Neuron (in vitro differentiated cells): ENCODE data around the gene PCED1B.
"Not testable (repeated sequence)": the region's sequence is repeated elsewhere in the genome, so short reads cannot be mapped to it uniquely, and the experiment has no call there.

Experiments
- H2AFZ ChIP-seq: one replicate; pipeline ENCODE4 v1.6.1; 2013; ENCODE audit warnings: low read depth, mild to moderate bottlenecking, inconsistent platforms, low read length, moderate library complexity
- H3K27me3 ChIP-seq: one replicate; pipeline ENCODE4 v1.6.1; 2013; ENCODE audit warnings: low read length; ENCODE audit not compliant: insufficient read depth
- H3K36me3 ChIP-seq: one replicate; pipeline ENCODE4 v1.6.1; 2013; ENCODE audit warnings: low read length; ENCODE audit not compliant: insufficient read depth
- H3K4me1 ChIP-seq: one replicate; pipeline ENCODE4 v1.6.1; 2013; ENCODE audit warnings: low read length; ENCODE audit not compliant: insufficient read depth
- H3K4me3 ChIP-seq: 2 replicates; pipeline ENCODE4 v1.5.1; 2013; ENCODE audit warnings: mild to moderate bottlenecking, low read length, moderate library complexity
- H3K9me3 ChIP-seq: one replicate; pipeline ENCODE4 v1.6.1; 2013; ENCODE audit warnings: low read length

The PCED1B gene

DNA sequence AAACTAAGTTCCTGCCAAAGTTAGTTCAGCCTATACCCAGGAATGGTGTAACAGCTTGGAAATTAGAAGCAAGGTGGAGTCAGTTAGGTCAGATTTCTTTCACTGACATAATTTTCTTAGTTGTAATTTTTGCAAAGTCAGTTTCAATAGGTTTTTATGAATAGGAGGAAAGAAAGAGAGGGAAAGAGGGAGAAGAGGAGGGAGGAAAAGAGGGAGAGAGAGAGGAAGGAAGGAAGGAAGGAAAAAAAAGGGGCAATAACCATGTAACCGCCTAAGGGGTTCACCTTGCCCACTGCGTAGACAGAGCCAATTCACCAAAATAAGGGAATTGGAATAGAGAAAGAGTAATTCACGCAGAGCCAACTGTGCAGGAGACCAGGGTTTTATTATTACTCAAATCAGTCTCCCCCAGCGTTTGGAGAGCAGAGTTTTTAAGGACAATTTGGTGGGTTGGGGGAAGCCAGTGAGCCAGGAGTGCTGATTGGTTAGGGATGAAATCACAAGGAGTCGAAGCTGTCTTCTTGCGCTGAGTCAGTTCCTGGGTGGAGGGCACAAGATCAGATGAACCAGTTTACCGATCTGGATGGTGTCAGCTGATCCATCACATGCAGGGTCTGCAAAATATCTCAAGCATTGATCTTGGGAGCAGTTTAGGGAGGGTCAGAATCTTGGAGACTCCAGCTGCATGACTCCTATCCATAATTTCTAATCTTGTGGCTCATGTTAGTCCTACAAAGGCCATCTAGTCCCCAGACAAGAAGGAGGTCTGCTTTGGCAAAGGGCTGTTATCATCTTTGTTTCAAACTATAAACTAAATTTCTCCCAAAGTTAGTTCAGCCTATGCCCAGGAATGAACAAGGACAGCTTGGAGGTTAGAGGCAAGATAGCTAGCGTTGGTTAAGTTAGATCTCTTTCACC, 126.4 kb downstream of the PCED1B start:
- Histone ChIP-seq H3K27me3 (no peaks in the 10 kb centered on the region), H3K36me3 (no peaks in the 10 kb centered on the region), H3K4me1 (no peaks in the 10 kb centered on the region), H3K9me3 (no peaks in the 10 kb centered on the region), H2AFZ (no peak overlapping the region), H3K4me3 (no peak overlapping the region)

DNA sequence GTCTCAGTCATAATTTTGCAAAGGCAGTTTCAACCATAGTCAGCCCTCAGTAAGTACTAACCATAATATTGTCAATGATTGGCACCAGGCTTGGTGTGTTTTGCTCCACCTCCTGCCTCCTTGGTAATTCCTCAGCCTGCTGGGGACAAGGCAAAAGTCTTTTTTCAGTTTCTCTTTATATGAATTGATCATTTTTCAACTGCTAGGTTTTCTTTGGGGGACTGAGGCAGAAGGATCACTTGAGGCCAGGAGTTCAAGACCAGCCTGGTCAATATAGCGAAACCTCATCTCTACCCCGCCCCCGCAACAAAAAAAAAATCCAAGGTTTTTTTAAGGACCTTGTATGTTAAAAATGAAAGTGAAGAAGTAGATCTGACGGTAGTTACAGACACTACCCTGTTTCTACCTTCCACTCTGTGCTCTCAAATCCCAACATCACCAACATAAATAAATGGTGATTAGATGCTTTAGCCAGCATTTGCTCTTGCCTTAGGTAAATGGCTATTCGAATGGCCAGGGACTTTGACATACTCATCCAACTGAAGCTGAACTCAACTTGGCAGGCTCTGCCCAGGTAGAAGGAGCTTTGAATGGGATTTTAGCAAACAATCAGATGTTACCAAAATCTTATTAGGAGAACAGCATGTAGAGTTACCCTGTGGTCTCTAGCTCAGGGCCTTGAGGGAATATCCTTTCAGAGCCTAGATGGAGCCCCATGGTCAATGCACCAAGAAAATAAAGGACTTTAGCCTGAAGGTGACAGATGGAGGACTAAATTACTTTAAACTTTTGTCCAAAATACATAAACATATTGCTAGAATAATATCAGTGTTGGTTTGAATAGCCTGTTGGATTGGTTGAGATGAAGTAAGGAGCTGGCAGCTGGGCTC, 127.3 kb downstream of the PCED1B start:
- no peak overlapping the region for H2AFZ ChIP-seq
- H3K4me3 ChIP-seq = no peak overlapping the region
- no peaks in the 10 kb centered on the region for H3K4me1 ChIP-seq
- H3K9me3 ChIP-seq = no peaks in the 10 kb centered on the region
- no peaks in the 10 kb centered on the region for H3K36me3 ChIP-seq
- H3K27me3 ChIP-seq = no peaks in the 10 kb centered on the region

DNA sequence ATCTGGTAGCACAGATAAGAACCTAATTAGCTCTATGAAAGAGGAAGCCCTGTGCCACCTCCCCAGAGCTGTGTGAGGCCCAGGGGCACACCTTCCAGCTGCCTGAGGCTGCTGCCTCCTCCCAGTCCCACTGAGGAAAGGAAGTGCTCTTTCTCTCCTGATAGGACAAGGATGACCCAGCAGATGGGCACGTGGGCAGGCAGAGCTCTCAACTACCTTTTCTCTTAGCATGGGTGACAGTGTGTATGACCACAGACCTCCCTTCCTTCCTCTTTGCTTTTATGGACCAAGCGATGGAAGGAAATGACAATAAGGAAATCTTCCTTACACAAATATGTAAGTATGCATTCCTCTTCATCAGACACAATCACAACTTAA, 127.9 kb downstream of the PCED1B start:
- H2AFZ ChIP-seq = no peak overlapping the region
- no peaks in the 10 kb centered on the region for H3K36me3 ChIP-seq
- H3K9me3 ChIP-seq = no peaks in the 10 kb centered on the region
- H3K4me1 ChIP-seq = no peaks in the 10 kb centered on the region
- H3K4me3 ChIP-seq = no peak overlapping the region
- H3K27me3 ChIP-seq = no peaks in the 10 kb centered on the region

DNA sequence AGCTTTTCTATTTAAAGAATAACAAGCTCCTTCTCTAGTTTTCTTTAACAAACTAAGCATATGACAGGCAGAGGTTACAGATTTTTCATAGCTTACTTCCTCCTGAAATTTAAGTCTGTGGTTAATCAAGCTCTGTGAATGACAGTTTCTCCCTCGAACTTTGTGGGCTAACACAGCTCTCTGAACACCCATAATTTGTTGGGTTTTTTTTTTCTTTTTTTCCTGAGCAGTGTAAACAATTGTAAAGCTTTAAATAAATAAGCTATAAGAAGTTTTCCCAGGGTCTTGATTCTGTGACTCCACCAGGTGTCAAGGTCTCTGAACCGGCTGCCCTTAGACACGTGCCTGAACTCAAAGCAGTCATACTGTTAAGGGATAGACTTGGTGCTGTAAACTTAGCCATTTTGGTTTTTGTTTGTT, 128.4 kb downstream of the PCED1B start:
- no peaks in the 10 kb centered on the region for H3K4me1 ChIP-seq
- no peaks in the 10 kb centered on the region for H3K36me3 ChIP-seq
- H3K9me3 ChIP-seq = no peaks in the 10 kb centered on the region
- no peak overlapping the region for H2AFZ ChIP-seq
- H3K27me3 ChIP-seq = no peaks in the 10 kb centered on the region
- H3K4me3 ChIP-seq = no peak overlapping the region

DNA sequence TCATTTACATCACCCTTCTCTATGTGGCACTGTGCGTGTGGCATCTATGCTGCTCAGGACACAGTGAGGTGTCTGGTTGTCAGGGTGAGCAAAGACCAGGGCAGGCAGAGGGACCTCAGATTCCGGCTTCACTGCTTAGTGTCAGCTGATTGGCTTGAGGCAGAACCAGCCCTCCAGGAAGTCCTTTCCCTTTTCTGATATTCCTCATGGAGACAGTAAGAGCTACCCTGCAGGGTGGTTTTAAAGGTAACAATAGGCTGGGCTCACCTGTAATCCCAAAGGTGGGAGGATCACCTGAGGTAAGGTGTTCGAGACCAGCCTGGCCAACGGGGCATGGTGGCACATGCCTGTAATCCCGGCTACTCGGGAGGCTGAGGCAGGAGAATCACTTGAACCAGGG, 129.6 kb downstream of the PCED1B start:
- Histone ChIP-seq H3K9me3 (no peaks in the 10 kb centered on the region), H2AFZ (no peak overlapping the region), H3K4me3 (no peak overlapping the region), H3K4me1 (no peaks in the 10 kb centered on the region), H3K27me3 (no peaks in the 10 kb centered on the region), H3K36me3 (no peaks in the 10 kb centered on the region)

DNA sequence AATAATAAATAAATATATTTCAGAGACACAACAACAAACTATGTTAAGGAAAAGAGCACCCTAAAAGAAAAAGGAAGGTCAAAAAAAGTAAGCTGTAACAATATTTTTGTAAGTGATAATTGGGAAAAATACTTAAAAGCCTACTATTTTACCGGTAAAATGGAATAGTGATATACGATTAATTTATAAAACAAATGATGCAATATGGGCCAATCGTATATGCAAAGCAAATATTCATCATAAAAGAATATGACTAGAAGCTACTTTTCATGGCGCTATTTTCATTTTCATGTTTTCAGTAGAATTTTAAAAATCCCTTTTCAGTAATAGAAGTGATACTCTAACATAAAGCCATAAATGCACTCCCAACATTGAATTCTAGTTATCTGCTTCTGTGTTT, 131.4 kb downstream of the PCED1B start:
- H3K36me3 ChIP-seq = no peaks in the 10 kb centered on the region
- H3K9me3 ChIP-seq = no peaks in the 10 kb centered on the region
- H3K27me3 ChIP-seq = no peaks in the 10 kb centered on the region
- H3K4me3 ChIP-seq = no peak overlapping the region
- H2AFZ ChIP-seq = no peak overlapping the region
- no peaks in the 10 kb centered on the region for H3K4me1 ChIP-seq

DNA sequence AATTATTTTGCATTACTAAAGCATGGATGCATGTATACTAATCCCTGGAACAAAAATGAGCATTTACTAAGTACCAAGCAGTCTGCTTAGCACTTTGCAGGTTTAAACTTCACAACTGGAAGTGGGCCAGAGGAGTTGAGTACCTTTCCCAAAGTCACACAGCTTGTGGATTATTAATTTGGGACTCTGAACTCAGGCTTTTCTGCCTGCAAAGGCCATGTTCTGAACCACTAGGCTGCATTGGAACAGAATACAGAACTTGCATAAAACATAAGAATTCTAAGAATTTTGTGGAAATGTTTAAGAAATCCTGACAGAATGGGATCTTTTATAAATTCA, 133.2 kb downstream of the PCED1B start:
- H3K36me3 ChIP-seq = no peaks in the 10 kb centered on the region
- H3K9me3 ChIP-seq = no peaks in the 10 kb centered on the region
- no peak overlapping the region for H2AFZ ChIP-seq
- no peaks in the 10 kb centered on the region for H3K27me3 ChIP-seq
- H3K4me3 ChIP-seq = no peak overlapping the region
- H3K4me1 ChIP-seq = no peaks in the 10 kb centered on the region

DNA sequence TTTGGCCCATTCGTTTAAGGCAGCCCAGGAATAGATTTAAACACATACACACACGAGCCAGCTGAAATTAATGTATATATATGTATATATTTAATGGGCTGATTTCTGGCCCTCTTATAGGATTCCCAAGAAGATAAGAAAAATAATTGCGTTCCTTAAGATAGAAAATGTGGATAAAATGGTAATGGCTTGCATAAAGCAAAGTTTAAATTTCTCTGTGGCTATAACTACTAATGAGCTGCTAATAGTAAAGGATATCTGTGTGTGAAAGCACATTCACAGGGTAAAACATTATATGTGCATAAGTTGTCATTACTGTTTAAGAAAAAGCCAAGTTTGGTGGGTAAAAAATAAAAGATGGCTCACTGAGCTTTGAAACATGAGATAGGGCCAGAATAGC, 134.0 kb downstream of the PCED1B start:
- no peak overlapping the region for H3K4me3 ChIP-seq
- no peaks in the 10 kb centered on the region for H3K4me1 ChIP-seq
- H3K36me3 ChIP-seq = no peaks in the 10 kb centered on the region
- no peak overlapping the region for H2AFZ ChIP-seq
- H3K9me3 ChIP-seq = no peaks in the 10 kb centered on the region
- no peaks in the 10 kb centered on the region for H3K27me3 ChIP-seq

DNA sequence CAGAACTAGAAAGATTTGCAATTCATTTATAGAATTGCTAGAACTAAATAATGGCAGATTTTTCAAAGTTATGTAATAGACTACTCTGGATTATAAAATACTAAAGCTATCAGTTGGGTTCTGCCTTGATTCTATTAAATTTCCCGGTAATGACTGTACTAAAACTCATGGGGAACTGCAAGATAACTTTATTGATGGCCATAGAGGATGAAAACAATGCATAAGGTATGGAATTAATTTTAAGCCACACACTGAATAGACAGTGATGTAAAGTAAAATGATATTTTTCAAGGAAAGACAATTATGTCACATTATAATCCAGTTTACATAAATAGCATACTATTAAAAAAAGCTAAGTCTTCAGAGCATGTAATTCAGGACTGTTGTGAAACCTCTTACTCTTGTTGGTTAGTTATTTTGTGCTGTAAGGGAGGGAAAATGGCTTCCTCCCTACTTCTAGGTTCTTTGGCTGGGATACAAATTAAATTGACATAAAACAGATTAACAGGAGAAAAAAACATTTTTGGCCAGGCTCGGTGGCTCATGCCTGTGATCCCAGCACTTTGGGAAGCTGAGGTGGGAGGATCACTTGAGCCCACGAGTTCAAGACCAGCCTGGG, 134.7 kb downstream of the PCED1B start:
- H3K9me3 ChIP-seq = no peaks in the 10 kb centered on the region
- no peak overlapping the region for H2AFZ ChIP-seq
- no peaks in the 10 kb centered on the region for H3K4me1 ChIP-seq
- H3K36me3 ChIP-seq = no peaks in the 10 kb centered on the region
- no peaks in the 10 kb centered on the region for H3K27me3 ChIP-seq
- no peak overlapping the region for H3K4me3 ChIP-seq

DNA sequence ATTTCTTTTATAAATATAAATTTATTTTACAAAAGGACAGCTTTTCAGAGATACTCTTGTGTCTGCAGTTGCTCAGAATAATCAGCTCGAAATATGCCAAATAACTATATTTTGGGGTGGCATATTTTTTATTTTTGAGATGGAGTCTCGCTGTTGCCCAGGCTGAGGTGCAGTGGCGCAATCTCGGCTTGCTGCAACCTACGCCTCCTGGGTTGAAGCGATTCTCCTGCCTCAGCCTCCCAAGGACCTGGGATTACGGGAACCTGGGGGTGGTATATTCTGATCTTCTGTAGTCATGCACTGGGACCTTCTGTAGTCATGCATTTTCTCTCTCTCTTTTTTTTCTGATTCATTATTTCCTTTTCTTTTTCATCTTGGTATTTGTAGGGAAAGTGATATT, 135.3 kb downstream of the PCED1B start:
- Histone ChIP-seq H3K9me3 (no peaks in the 10 kb centered on the region), H2AFZ (no peak overlapping the region), H3K4me1 (no peaks in the 10 kb centered on the region), H3K27me3 (no peaks in the 10 kb centered on the region), H3K36me3 (no peaks in the 10 kb centered on the region), H3K4me3 (no peak overlapping the region)

DNA sequence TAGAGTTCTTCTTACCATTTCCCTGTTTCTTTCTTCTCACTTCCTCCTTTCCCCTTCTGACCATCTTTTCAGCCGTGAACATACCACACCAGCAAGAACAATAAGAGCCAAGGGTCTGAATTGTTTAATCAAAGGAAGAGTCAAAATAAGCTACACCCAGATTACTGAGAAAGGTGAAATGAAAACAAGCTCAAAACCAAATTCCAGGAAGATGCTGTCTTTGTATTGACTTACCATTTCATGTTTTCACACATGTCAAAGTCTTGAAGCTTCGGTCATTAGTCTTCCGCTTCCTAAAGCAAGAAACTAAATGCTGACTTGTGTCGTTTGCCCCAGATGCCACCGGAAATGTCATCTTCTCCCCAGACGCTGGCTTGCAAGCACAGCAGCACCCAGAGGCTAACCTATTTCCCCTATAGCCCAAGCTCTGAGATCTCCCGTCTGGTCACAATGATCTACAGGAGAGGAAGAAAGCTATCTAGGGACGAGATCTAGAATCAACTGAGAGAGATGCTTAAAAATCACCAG, 136.8 kb downstream of the PCED1B start:
- Histone ChIP-seq H2AFZ (no peak overlapping the region), H3K36me3 (no peaks in the 10 kb centered on the region), H3K9me3 (no peaks in the 10 kb centered on the region), H3K4me1 (no peaks in the 10 kb centered on the region), H3K4me3 (no peak overlapping the region), H3K27me3 (no peaks in the 10 kb centered on the region)

DNA sequence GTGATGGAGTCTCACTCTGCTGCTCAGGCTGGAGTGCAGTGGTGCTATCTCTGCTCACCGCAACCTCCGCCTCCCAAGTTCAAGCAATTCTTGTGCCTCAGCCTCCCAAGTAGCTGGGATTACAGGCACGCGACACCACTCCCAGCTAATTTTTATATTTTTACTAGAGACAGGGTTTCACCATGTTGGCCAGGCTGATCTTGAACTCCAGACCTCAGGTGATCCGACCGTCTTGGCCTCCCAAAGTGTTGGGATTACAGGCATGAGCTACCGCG, 138.1 kb downstream of the PCED1B start:
- not testable (repeated sequence) for H2AFZ ChIP-seq, H3K4me3 ChIP-seq, H3K36me3 ChIP-seq, H3K4me1 ChIP-seq, H3K27me3 ChIP-seq, H3K9me3 ChIP-seq

DNA sequence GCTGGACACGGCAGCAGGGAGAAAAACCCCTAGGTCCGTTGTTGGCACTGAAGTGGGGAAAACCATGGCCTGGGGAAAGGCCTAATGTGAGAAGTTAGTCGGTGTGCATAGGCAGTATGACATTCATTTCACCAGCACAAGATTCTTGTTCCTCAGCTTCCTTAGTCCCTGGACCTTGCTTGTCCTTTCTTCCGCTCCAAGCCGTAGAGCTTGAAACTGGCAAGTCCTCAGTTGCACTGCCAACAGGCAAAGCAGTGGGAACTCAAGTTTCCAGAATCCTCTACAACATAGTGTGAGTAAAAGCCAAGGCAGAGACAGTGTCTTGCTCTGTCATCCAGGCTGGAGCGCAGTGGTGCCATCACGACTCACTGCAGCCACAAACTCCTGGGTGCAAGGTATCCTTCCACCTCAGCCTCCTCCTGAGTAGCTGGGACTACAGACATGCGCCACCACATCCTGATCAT, 138.8 kb downstream of the PCED1B start:
- Histone ChIP-seq H2AFZ (no peak overlapping the region), H3K9me3 (no peaks in the 10 kb centered on the region), H3K4me1 (no peaks in the 10 kb centered on the region)

More for the DNA sequence above, 138.8 kb downstream of the PCED1B start:
- no peaks in the 10 kb centered on the region for H3K36me3 ChIP-seq
- H3K27me3 ChIP-seq = no peaks in the 10 kb centered on the region
- H3K4me3 ChIP-seq = no peak overlapping the region
